Measurements from ENCODE around the gene KATNIP. TPM values are rescaled to one million over a fixed set of nuclear protein-coding genes. Genes with fewer than 3 reads are reported as not detected.

KATNIP gene
- total and polyA plus RNA-seq, 2 of the 13 experiments (the other 11 are each of a cell fraction or from before 2014, with no cell fraction given): 9.7 to 12.0 TPM

- TF ChIP-seq ZNF512B (CRISPR knock-in tag; IDR thresholded peaks at IDR 0.05; ENCODE audit: borderline replicate concordance) (no peak), ZNF484 (CRISPR knock-in tag; IDR thresholded peaks at IDR 0.05; ENCODE audit: borderline replicate concordance, low read depth) (no peak), NPAS2 (CRISPR knock-in tag; IDR thresholded peaks at IDR 0.05; ENCODE audit: borderline replicate concordance) (no peak), ZNF253 (CRISPR knock-in tag; IDR thresholded peaks at IDR 0.05; ENCODE audit: borderline replicate concordance) (no peak), MXD1 (CRISPR knock-in tag; IDR thresholded peaks at IDR 0.05) (no peak), CSRNP1 (CRISPR knock-in tag; IDR thresholded peaks at IDR 0.05) (no peak), SMYD3 (CRISPR knock-in tag; IDR thresholded peaks at IDR 0.05) (no peak), MLX (CRISPR knock-in tag; IDR thresholded peaks at IDR 0.05) (peak; percentile 21; the same call in 1 of the 2 replicates), RAD51 (IDR thresholded peaks at IDR 0.05; ENCODE audit: borderline replicate concordance) (no peak), ZNF432 (CRISPR knock-in tag; IDR thresholded peaks at IDR 0.05; ENCODE audit: borderline replicate concordance) (no peak), ARID3A (IDR thresholded peaks at IDR 0.05; ENCODE audit: low read depth, low read length) (peak; percentile 91), SAFB2 (CRISPR knock-in tag; IDR thresholded peaks at IDR 0.05; ENCODE audit: borderline replicate concordance, low read depth) (no peak; the same call in 1 of the 2 replicates), SYNCRIP (IDR thresholded peaks at IDR 0.05; ENCODE audit: insufficient read depth, low read depth, low read length) (no peak), ZBTB4 (CRISPR knock-in tag; IDR thresholded peaks at IDR 0.05; ENCODE audit: borderline replicate concordance) (0 out of 2 replicates have a peak, but pooled peaks have one; percentile 65), IRX3 (CRISPR knock-in tag; IDR thresholded peaks at IDR 0.05; ENCODE audit: borderline replicate concordance, low read depth) (no peak), SETDB1 (CRISPR knock-in tag; IDR thresholded peaks at IDR 0.05; ENCODE audit: borderline replicate concordance) (no peak)
Measured at GRCh38 chr16:27579087-27579980, 29.4 kb downstream of the KATNIP start (continued).

Measured in HepG2 (cell line).